Stimulated activated CD4-positive, alpha-beta T cell treated with anti-CD3 and anti-CD28 coated beads, Interleukin-1b, Interleukin-23, amount 100 ng/mL, for 48 hours (primary cell): ENCODE data around the gene GOLGA6L10.
"Not testable (repeated sequence)": the region's sequence is repeated elsewhere in the genome, so short reads cannot be mapped to it uniquely, and the experiment has no call there.

Experiments used
- DNase-seq: peaks from one replicate; pipeline ENCODE4 v3.0.0-alpha.2; 2020

The GOLGA6L10 gene

DNA sequence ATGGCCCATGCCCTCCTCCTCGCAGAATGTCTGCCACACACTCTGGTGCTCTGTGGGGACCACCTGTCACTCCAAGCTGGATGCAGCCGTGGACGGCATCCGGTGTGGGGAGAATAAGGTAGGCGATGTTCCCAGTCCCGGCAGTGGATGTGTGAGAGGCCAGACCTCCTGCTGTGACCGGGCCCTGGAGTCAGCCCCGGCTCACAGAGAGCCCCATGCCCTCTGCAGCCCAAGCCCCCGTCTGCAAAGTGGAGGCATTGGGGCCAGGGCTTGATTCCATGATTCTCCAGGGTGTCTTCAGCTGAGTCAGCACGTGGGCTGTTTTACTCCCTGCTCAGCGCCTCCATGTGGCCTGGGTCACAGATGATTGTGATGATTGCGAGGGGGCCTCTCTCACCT lies 32.2 kb downstream of the GOLGA6L10 start:
- DNase-seq = no peak

DNA sequence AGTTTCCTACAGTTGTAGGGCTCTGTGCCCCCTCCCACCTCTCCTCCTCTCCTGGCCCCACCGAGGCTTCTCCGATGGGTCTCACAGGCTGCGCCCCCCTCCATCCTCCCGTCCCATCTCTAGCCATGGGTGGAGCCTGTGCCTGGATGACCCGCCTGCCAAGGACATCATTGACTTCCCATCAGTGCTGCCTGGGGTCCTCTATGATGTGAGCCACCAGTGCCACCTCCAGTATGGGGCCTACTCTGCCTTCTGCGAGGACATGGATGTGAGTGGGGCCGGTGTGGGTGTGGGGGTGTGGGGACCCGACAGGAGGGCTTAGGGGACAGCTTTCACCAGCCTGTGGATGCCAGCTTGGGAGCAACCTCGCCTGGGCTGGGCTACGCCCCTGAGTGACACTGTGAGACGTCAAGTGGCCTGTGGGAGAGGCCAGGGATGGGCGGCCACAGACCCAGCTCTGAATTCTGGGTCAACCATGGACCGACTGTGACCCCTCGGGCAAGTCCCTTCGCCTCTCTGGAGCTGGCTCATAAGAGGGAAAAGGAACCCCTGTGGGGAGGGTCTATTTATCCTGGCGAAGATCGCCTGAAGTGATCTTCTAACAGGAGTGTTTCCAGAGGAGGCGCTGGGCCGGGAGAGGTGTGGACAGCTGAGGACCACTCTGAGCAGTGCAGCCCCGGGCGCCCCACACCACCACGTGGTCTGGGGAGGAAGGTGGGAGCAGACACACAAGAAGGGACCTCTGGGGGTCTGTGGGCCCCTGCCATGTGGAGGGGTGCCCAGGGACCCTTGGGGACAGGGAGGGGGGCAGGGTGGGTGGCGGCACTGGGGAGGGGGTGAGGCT lies 32.8 kb downstream of the GOLGA6L10 start:
- not testable (repeated sequence) for DNase-seq

DNA sequence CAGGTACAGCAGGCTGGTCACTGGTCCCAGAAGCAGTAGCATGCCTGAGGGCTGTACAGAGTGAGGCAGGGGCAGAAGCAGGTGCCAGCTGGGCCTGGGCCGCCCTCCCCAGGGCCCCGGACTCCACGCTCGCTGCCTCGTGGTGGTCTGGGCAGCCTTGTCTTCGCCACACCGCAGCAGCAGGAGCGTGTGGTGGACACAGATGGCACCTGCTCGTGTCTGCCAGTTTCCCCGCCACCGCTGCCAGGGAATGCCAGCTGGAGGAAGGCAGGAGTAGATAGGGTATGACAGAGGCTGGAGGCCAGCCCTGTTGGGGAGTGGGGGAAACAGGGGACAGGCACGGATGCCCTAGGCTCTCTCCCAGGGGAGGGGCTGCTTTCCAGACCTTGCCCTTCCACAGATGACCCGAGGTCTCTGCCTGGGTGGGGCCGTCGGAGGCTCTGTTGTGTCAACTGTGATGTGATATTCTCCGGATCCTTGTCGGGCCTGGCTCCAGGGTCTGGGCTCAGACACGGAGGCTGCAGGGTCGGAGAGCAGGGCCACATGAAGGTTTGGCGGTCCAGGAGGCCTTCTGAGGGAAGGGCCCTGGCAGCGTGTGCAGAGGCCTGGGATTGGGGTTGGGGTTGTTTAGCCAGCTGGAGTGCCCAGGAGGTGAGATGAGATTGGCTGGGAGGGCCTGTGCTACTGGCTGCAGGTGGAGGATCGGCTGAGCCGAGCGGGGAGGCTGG lies 33.6 kb downstream of the GOLGA6L10 start:
- no peak for DNase-seq

DNA sequence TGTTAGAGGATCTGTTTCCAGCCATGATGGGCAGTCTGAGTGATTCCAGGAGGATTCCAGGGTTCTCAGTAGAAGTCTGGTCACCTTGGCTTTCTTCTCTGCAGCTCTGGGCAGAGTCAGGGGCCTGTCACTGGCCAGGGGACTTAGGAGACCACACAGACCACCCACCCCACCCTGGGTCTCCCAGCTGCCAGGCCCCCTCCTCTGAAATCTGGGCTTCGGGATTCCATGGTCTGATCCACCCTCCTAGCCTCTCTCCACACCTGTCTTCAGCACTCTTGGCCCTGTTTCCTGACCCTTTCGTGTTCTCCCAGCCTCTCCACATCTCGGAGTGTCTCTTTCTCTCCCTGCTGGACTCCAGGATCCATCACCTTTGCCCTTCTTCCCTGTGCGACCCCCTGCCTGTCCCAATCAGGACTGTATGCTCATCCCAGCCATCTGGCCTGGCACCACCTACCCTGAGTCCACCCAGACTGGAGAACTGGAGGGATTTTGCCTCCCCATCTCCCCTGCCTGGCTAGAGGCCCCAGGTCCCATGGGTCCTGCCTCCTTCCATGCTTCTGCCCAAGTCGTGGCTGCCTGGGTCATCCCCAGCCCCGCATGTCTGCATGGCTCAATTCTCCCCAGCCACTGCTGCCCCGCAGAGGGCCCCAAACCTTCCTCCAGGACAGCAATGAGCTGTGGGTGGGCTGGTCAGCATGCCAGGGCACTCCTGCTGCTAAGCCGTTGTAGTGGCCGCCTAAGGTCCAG lies 34.3 kb downstream of the GOLGA6L10 start:
- no peak for DNase-seq

DNA sequence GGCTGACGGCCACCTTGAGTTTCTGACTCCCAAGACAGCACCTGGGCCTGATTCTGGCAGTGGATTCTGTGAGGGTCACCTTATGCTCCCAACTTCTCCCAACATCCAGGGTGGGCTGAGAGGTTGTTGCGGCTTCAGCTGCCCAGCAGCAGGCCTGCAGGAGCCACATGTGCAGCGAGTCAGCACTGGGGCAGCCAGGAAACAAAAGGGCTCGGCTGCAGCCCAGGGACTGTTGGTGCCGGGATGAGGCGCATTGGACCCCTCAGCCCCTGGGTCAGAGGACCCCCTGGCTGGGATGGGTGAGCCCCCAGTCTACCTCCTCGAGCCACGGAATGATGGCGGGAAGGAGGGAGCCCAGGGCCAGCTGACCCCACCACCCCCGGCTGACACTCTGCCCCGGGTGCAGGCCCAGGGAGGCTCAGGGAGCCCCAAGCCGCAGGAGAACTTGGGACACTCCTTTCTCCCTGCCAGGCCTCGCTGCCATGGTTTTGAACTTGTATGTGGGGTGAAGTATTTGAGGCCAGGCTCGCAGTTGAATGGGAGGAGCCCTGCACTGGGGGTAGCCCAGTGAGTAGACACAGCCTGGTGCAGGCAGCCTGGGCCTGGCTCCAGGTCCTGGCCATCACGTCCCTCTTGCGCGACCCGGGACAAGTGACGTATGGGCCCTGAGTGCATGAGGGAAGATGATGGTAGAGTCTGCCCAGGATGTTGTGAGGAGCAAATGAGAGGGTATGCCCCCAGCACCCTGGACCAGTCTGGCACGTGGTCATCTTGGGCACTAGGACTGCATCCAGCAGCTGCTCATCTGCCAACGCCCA lies 35.1 kb downstream of the GOLGA6L10 start:
- not testable (repeated sequence) for DNase-seq

DNA sequence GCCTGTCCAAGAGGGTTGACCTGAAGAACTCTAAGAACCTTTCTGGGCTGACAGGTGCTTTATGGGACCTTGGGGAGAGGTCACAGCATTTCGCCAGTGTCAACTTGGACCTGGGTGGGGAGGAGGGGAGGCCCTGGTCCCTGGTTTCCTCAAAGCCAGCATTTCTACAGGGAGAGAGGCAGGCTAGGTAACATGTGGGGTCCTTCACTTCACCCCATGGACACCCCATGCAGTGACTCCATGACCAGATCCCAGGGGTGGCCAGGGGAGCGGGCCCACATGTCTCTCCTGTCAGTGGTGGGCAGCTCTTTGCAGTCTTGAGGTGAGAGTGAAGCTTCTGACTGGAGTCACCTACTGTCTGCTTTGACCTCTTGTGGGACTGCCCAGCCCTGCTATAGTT lies 35.8 kb downstream of the GOLGA6L10 start:
- DNase-seq = no peak

DNA sequence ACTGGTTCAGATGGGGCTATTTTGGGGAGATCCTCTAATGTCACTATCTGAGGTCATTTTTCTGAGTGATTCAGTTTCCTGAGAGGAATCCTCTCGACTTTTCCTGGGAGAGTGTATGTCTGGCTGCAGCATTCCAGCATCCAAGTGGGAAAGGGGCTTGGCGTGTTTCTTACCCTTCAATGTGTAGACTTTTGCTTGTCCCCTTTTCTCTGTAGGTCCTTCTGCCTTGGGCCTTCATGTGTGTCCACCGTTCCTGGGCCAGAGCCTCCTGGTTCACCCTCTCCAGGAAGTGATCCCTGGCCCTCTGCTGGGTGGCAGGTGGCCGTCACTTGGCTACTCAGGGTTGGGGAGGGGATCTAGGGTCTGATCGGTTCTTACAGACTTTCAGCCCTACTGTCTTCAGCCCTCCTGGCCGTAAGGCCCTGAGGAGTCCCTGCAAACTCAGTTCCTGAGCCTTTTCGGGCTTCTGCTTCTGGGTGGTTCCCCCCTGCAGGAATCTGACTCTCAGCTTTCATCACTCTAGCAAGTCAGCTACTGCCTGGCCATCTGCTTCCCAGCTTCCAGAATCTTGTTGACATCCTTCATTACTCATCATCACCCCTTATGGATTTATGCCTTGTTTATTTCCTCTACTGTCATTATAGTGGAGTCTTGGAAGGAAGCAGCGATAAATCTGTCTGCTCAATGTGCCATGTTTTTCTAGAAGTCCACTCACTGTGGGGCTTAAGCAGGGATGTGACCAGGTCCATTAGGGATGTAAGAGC lies 36.5 kb downstream of the GOLGA6L10 start:
- no peak for DNase-seq

DNA sequence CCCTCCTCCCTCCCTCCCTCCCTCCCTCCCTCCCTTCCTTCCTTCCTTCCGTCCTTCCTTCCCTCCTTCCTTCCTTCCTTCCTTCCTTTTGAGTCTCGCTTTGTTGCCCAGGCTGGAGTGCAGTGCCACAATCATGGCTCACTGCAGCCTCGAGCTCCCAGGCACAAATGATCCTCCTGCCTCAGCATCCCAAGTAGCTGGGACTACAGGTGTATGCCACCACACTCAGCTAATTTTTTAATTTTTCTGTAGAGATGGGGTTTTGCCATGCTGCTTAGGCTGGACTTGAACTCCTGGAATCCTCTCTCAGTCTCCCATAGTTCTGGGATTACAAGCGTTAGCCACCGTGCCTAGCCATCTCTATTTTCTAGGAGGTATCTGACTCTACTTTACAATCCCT lies 38.0 kb downstream of the GOLGA6L10 start:
- DNase-seq = not testable (repeated sequence)

DNA sequence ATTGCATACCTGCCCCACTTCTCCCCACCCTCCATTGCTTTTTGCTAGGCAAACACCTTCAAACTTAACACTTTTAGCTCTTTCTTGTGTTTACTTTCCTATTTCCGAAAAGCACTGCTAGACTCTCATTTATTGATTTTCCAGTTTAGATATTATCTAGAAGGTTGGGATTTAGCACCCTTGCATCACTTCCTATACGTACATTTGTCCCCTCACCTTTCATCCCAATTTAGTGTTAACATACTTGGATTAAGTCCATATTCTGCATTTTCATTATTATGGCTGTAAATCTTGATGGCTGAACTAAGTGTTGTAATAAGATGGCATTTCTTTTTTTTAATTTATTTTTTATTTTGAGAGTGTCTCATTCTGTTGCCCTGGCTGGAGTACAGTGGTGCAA lies 39.5 kb downstream of the GOLGA6L10 start:
- no peak for DNase-seq

DNA sequence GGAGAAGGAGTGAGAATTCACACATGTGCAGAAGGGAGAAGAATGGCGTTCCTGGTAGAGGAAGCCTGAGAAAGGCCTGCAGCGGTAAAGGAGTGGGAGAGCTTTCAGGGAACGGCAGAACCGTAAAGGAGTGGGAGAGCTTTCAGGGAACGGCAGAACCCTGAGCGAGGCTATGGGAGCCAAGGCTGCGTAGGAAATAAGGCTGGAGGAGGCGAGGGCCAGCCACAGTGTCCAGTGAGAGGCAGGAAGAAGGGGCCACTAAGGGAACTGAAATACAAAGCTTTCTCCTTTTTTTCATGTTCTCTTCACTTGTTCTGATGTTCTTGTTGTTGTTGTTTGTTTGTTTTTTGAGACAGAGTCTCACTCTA lies 41.6 kb downstream of the GOLGA6L10 start:
- DNase-seq = no peak

DNA sequence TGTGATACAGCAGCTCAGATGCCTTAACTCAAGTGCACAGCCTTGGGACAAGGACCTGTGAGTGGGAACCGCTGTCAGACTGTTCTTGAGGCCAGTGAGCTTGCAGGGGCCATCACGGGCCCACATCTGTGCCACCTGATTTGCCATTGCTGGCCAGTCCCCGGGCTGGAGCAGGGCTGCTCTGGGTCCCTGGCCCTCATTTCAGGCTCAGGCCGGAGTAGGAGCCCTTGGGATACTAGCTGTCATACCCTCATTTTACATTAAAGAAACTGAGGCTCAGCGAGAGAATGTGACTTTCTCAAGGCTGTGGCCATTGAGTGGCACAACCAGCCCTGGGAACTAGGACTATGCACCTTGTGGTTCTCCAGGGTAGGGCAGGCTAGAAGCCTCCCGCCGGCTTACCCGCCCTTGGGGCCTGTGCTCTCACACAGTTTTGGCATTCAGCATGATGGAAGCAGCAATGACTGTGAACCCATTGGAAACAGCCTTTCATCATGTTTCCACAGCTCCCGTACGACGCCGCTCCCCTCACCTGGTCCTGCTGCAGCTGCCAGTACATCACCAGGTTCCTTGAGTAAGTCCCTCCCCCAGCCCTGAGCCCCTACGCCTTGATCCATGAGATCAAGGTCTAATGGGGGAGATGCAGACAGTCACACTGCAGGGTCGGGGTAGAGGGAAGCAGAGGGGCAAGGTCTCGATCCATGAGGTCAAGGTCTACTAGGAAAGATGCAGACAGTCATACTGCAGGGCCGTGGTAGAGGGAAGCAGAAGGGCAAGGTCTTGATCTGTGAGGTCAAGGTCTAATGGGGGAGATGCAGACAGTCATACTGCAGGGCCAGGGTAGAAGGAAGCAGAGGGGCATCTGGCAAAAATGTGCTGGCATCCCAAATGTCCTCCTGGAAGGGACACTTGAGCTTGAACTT lies 42.2 kb downstream of the GOLGA6L10 start:
- DNase-seq = no peak

DNA sequence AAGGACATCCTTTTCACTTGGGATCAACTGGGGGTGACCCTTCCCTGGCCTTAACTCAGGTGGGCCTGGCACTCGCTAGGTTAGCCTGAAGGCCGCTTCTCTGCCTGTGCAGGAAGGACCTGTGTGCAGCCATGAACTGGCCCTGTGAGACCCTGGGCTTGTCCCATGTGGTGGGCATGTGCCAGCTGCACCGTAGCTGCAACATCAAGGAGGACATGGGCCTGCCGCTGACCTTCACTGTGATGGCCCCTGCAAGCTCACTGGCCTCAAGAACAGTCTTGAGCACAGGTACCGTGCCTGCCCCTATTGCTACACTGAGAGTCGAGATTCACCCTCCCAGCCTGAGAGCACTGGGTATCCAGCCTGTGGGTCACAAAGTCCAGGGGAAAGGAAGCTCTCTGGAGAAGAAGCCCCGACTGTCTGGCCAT lies 43.6 kb downstream of the GOLGA6L10 start:
- DNase-seq = no peak

DNA sequence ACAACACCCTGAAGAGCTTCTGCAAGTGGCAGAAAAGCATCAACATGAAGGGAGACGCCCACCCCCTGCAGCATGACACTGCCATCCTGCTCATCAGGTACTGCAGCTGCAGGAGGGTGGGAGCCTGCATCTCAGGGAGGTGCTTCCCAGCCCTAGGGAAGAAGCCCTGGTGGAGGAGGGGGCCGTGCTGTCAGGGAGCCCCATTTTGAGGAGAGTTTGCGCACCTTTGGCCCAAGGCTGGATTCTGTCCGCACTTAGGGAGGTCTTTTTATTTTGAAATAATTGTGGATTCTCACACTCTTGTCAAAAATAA lies 44.5 kb downstream of the GOLGA6L10 start:
- no peak for DNase-seq

DNA sequence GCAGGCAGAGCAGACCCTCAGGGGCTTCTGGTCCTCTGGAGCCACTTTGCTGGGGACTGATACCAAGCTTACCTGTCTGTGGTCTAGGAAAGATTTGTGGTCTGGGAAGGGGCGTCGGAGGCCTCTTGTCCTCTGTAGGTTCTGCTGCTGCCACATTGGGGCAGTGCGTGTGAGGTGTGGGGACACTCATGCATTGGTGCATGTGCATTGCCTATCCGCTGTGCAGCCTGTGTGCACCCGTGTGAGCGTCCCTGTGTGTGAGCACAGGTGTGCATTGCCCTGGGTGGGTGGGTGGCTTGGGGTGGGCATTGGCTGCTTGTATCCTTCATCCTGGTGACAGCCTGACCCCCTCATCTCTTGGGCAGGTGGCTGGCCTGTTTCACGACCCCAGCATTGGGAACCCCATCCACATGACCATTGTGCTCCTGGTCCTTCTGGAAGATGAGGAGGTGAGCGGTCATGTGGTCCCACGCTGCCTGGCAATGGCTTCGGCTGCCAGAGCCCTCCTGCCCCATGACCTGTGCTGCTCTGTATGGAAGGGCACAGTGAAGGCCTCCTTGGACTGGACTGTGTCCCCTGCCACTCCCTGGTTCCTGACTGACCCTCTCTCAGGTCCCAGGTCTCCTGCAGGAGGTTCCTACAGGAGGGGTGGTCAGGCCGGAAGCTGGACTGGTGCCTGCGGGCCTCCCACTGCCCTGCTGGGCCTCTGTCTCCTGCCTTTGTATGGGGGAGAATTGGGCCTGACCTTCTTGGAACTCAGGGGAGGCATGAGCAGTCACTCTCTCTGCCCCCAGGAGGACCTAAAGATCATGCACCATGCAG lies 45.1 kb downstream of the GOLGA6L10 start:
- DNase-seq = no peak

DNA sequence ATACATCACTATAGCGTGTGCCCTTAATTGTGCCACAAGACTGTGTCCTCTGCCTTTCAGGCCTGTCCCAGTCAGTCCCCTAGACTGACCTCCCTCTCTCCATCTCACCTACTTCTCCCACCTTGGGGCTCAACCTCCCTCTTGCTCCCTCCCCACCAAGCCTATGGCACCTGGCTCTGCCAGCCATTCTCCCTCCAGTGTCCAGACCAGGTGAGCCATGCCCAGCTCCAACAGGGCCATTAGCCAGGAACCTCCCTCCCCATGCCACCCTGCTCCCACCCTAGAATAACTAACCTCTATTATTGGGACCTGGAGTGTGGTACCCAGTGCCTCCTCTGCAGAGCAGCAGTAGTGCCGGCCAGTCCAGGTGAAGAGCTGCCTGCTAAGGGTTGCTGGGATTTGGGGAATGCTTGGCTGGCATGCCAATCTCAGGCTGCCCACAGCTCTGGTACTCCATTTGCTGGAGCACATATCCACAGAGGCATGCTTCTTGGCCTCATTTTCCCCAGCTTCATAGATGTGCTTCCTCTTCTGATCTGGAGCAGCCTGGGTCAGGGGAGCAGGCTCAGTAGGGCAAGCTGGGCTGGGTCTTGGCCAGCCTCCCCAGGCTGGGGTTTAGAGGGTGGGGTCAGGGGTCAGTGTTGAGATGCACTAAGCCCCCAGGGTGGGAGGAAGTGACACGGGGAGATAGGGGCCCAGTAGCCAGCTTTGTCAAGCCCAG lies 47.8 kb downstream of the GOLGA6L10 start:
- DNase-seq = no peak

DNA sequence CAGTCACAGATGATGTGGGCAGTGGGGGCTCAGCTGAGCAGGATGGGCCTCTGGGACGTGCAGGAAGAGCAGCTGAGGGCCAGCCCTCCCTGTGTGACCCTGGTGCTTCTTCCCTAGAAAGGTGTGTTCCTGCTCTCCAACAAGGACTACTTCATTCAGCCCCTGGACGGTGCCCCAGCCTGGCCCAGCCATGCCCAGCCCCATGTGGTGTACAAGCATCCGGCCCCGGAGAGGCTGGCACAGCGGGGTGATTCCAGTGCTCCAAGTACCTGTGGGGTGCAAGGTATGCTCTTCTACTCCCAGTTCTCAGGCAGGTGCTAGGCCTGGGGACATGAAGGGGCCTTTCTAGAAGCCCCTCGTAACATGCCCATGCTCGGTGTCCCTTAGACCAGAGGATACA lies 48.4 kb downstream of the GOLGA6L10 start:
- no peak for DNase-seq

DNA sequence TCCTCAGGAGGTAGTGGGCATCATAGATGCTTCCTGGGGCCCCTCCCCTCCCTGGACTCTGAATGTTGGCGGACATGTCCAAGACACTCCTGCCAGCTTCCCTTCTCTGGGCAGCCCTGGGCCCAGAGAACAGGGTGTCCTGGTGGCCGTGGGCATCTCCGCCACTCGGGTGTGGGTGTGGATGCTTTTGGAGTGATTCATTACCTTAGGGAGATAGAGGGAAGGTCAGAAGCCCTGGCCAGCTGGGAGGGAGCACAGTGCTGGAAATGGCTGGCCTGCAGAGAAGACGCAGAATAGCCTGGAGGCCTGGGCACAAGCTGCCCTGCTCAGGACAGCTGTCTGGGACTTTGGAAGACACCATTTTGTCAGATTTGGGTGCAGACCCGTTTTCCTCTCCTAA lies 48.9 kb downstream of the GOLGA6L10 start:
- DNase-seq = not testable (repeated sequence)

DNA sequence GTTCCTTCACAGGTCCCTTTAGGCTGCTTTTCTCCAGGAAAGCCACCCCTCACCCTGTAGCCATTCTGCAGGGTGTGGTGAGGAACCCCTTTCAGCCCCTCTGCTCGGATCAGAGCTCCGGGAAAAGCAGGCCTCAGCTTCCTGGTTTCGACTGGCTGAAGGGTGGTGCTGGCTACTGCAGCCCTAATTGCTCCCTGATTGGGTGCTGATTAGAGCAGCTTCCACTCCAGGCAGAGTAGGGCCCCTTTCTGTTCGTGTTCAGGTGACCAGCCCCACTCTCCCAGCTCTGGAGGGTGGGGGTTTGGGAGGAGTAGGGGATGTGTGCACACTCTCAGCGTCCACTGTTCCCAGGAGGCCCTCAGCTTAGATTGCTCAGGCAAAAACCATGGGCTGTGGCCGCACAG lies 49.8 kb downstream of the GOLGA6L10 start:
- not testable (repeated sequence) for DNase-seq

DNA sequence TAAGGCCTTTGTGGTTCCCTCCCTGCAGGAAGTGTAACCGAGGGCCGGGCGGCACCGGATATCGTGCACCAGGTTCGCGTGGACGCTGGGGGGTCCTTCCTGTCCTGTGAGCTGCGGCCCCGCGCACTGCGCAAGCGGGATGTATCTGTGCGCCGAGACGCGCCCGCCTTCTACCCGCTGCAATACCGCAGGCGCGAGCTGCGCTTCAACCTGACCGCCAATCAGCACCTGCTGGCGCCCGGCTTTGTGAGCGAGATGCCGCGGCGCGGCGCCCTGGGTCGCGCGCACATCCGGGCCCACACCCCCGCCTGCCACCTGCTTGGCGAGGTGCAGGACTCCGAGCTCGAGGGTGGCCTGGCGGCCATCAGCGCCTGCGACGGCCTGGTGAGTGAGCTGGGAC lies 50.8 kb downstream of the GOLGA6L10 start:
- DNase-seq = peak; percentile 65
